CD4-positive, CD25-positive, alpha-beta regulatory T cell (primary cell): ENCODE measurements around the gene SHROOM1. TPM values are rescaled to one million over a fixed set of nuclear protein-coding genes. Genes with fewer than 3 reads are reported as not detected.

Experiments
- ATAC-seq, 2 donors: fragments of 150-1000 bp; cut with Tn5 transposase; one replicate each; pipeline ENCODE4 v1.10.0; 2021; ENCODE audit warnings: low read depth in 2 of 2, moderate number of reproducible peaks in 2 of 2, moderate library complexity in 1 of 2
- DNase-seq, 3 donors: peaks; one replicate each; pipeline versions ENCODE4 v3.0.0 to v3.0.0-alpha.2; 2012 to 2022; ENCODE audit warnings: mixed read lengths in 1 of 3
- H3K27ac ChIP-seq: one replicate; pipeline ENCODE4 v1.7.0; 2013; ENCODE audit warnings: mild to moderate bottlenecking, low read length; ENCODE audit not compliant: insufficient read depth, poor library complexity, severe bottlenecking
- H3K27me3 ChIP-seq: one replicate; pipeline ENCODE4 v1.7.0; 2013; ENCODE audit warnings: low read length; ENCODE audit not compliant: control insufficient read depth, insufficient read depth
- H3K36me3 ChIP-seq: one replicate; pipeline ENCODE4 v1.7.0; 2013; ENCODE audit warnings: mild to moderate bottlenecking, low read length, moderate library complexity; ENCODE audit not compliant: control insufficient read depth, insufficient read depth
- H3K4me1 ChIP-seq: 2 replicates; pipeline ENCODE4 v1.7.0; 2013; ENCODE audit warnings: mild to moderate bottlenecking, low read length; ENCODE audit not compliant: insufficient read depth, control insufficient read depth, poor library complexity, severe bottlenecking
- H3K4me3 ChIP-seq: one replicate; pipeline ENCODE4 v1.7.0; 2013; ENCODE audit warnings: low read depth, mild to moderate bottlenecking, low read length, moderate library complexity
- H3K9me3 ChIP-seq, 2 experiments: 1 replicate in 1 of 2; 2 replicates in 1 of 2; pipeline ENCODE4 v1.7.0; 2013; ENCODE audit warnings: low read length in 2 of 2, mild to moderate bottlenecking in 1 of 2, moderate library complexity in 1 of 2; ENCODE audit not compliant: control insufficient read depth in 2 of 2
- H3K27ac Mint-ChIP-seq, 3 donors: one replicate each; pipeline ENCODE4 v1.8.0; 2020 to 2022; ENCODE audit warnings: mild to moderate bottlenecking in 3 of 3, mixed read lengths in 3 of 3, moderate library complexity in 2 of 3
- H3K27me3 Mint-ChIP-seq: one replicate; pipeline ENCODE4 v1.8.0; 2022; ENCODE audit warnings: mild to moderate bottlenecking, mixed read lengths
- H3K36me3 Mint-ChIP-seq: one replicate; pipeline ENCODE4 v1.8.0; 2020; ENCODE audit warnings: mixed read lengths
- H3K4me1 Mint-ChIP-seq, 4 donors: one replicate each; pipeline ENCODE4 v1.8.0; 2020 to 2022; ENCODE audit warnings: mixed read lengths in 4 of 4, mild to moderate bottlenecking in 1 of 4
- H3K4me3 Mint-ChIP-seq, 4 donors: one replicate each; pipeline ENCODE4 v1.8.0; 2020 to 2022; ENCODE audit warnings: mild to moderate bottlenecking in 4 of 4, mixed read lengths in 4 of 4, moderate library complexity in 3 of 4
- H3K9me3 Mint-ChIP-seq, 7 donors: one replicate each; pipeline ENCODE4 v1.8.0; 2020 to 2022; ENCODE audit warnings: mixed read lengths in 7 of 7, mild to moderate bottlenecking in 3 of 7, moderate library complexity in 2 of 7
- polyA plus RNA-seq, 4 donors: library from polyadenylated mRNA; unstranded; fragments of 300-500 nt; fragmentation: Illumina TruSeq; gene quantifications; one replicate each; pipeline ENCODE4 v1.2.3, GENCODE V29; 2021
- total RNA-seq: library from RNA; stranded (reverse); gene quantifications from one replicate; pipeline ENCODE4 v1.2.3, GENCODE V29; 2022

SHROOM1 gene
- total and polyA plus RNA-seq, 5 donors from 2014 or later: 0.12 TPM; not detected in 4

- H3K27me3 Mint-ChIP-seq: no peaks in the 10 kb centered on the region
- DNase-seq: no peak
- no peaks in the 10 kb centered on the region for H3K9me3 Mint-ChIP-seq
- H3K27ac ChIP-seq: no peak overlapping the region
- H3K9me3 ChIP-seq: no peaks in the 10 kb centered on the region
- peaks cover 25% of the 10 kb centered on the region for H3K36me3 Mint-ChIP-seq
- no peak overlapping the region for H3K4me3 Mint-ChIP-seq
- no peaks in the 10 kb centered on the region for H3K27me3 ChIP-seq
- no peak for ATAC-seq
- H3K27ac Mint-ChIP-seq: peak overlapping the region in 2 of 3 donors; percentile 20 to 68
- H3K4me1 ChIP-seq: peaks cover 6% of the 10 kb centered on the region
- H3K4me1 Mint-ChIP-seq: peaks cover 5 to 26% (median 10%) of the 10 kb centered on the region in 4 donors
- H3K36me3 ChIP-seq: peaks cover 15% of the 10 kb centered on the region
- H3K4me3 ChIP-seq: no peak overlapping the region
Measured at GRCh38 chr5:132871459-132872284, 41.2 kb upstream of the SHROOM1 start.

- ATAC-seq: no peak
- H3K36me3 ChIP-seq: peaks cover 15% of the 10 kb centered on the region
- H3K27ac ChIP-seq: no peak overlapping the region
- peaks cover 9 to 33% (median 16%) of the 10 kb centered on the region in 4 donors for H3K4me1 Mint-ChIP-seq
- H3K4me3 Mint-ChIP-seq: peak overlapping the region in 2 of 4 donors; percentile 8 to 43
- no peaks in the 10 kb centered on the region for H3K9me3 ChIP-seq
- peaks cover 6% of the 10 kb centered on the region for H3K27me3 Mint-ChIP-seq
- H3K4me3 ChIP-seq: no peak overlapping the region
- H3K9me3 Mint-ChIP-seq: peaks cover 0 to 1% (median 0%) of the 10 kb centered on the region in 7 donors
- peaks cover 11% of the 10 kb centered on the region for H3K4me1 ChIP-seq
- peaks cover 30% of the 10 kb centered on the region for H3K36me3 Mint-ChIP-seq
- no peak overlapping the region for H3K27ac Mint-ChIP-seq
- H3K27me3 ChIP-seq: no peaks in the 10 kb centered on the region
- no peak for DNase-seq
Measured at GRCh38 chr5:132870801-132871200, 40.4 kb upstream of the SHROOM1 start.

- Histone ChIP-seq H3K4me3 (no peak overlapping the region), H3K9me3 (no peaks in the 10 kb centered on the region), H3K4me1 (peaks cover 14% of the 10 kb centered on the region), H3K27ac (peak overlapping the region; percentile 42), H3K27me3 (no peaks in the 10 kb centered on the region), H3K36me3 (peaks cover 15% of the 10 kb centered on the region)
- Mint-ChIP-seq H3K27ac (peak overlapping the region in 1 of 3 donors; percentile 99), H3K4me3 (peak overlapping the region; percentile 66 to 100 (median 82)), H3K27me3 (peaks cover 8% of the 10 kb centered on the region), H3K4me1 (peaks cover 12 to 40% (median 20%) of the 10 kb centered on the region in 4 donors), H3K9me3 (peaks cover 0 to 1% (median 0%) of the 10 kb centered on the region in 7 donors), H3K36me3 (peaks cover 27% of the 10 kb centered on the region)
- DNase-seq (no peak), ATAC-seq (no peak)
Measured at GRCh38 chr5:132868754-132869153, 38.3 kb upstream of the SHROOM1 start.

GRCh38 chr5:132867046-132867451 is 36.6 kb upstream of the SHROOM1 start:
- Mint-ChIP-seq H3K27me3 (peaks cover 12% of the 10 kb centered on the region), H3K4me1 (peaks cover 12 to 40% (median 19%) of the 10 kb centered on the region in 4 donors), H3K9me3 (peaks cover 0 to 1% (median 0%) of the 10 kb centered on the region in 7 donors), H3K36me3 (peaks cover 23% of the 10 kb centered on the region), H3K27ac (peak overlapping the region; percentile 99 to 100 (median 100)), H3K4me3 (peak overlapping the region; percentile 95 to 100 (median 99))
- peak overlapping the region; percentile 64 for H3K4me3 ChIP-seq
- DNase-seq: no peak
- no peaks in the 10 kb centered on the region for H3K27me3 ChIP-seq
- H3K27ac ChIP-seq: peak overlapping the region; percentile 96
- no peaks in the 10 kb centered on the region for H3K9me3 ChIP-seq
- H3K36me3 ChIP-seq: peaks cover 13% of the 10 kb centered on the region
- peaks cover 14% of the 10 kb centered on the region for H3K4me1 ChIP-seq
- ATAC-seq: no peak

GRCh38 chr5:132866342-132867045 is 36.0 kb upstream of the SHROOM1 start, which contains the start of the genes GDF9 and UQCRQ:
GDF9 (minus strand) TSS chr5:132866469; CDS start chr5:132864533, 1,936 bp downstream.
UQCRQ (plus strand) TSS chr5:132866642; CDS start chr5:132866882, 240 bp downstream.
- peaks cover 14% of the 10 kb centered on the region for H3K4me1 ChIP-seq
- Mint-ChIP-seq H3K4me3 (peak within 1 kb of the TSS; percentile 95 to 100 (median 99)), H3K36me3 (peaks cover 23% of the 10 kb centered on the region), H3K27ac (peak within 1 kb of the TSS; percentile 99 to 100 (median 100)), H3K9me3 (peaks cover 0 to 1% (median 0%) of the 10 kb centered on the region in 7 donors), H3K27me3 (peaks cover 12% of the 10 kb centered on the region), H3K4me1 (peaks cover 12 to 40% (median 19%) of the 10 kb centered on the region in 4 donors)
- no peaks in the 10 kb centered on the region for H3K9me3 ChIP-seq
- peaks cover 5% of the 10 kb centered on the region for H3K27me3 ChIP-seq
- DNase-seq (peak; percentile 93 to 99 (median 96)), ATAC-seq (peak; percentile 98 to 99)
- peak within 1 kb of the TSS; percentile 64 for H3K4me3 ChIP-seq
- H3K36me3 ChIP-seq: peaks cover 13% of the 10 kb centered on the region
- H3K27ac ChIP-seq: peak within 1 kb of the TSS; percentile 96

GRCh38 chr5:132865668-132866341 is 35.4 kb upstream of the SHROOM1 start:
- Histone ChIP-seq H3K27me3 (peaks cover 5% of the 10 kb centered on the region), H3K36me3 (peaks cover 13% of the 10 kb centered on the region), H3K4me1 (peaks cover 14% of the 10 kb centered on the region), H3K27ac (peak overlapping the region; percentile 96), H3K9me3 (no peaks in the 10 kb centered on the region), H3K4me3 (peak overlapping the region; percentile 64)
- peak; percentile 8 to 14 for ATAC-seq
- peaks cover 12% of the 10 kb centered on the region for H3K27me3 Mint-ChIP-seq
- peaks cover 12 to 40% (median 19%) of the 10 kb centered on the region in 4 donors for H3K4me1 Mint-ChIP-seq
- no peak for DNase-seq
- H3K36me3 Mint-ChIP-seq: peaks cover 23% of the 10 kb centered on the region
- peak overlapping the region; percentile 99 to 100 (median 100) for H3K27ac Mint-ChIP-seq
- peak overlapping the region; percentile 95 to 100 (median 99) for H3K4me3 Mint-ChIP-seq
- peaks cover 0 to 1% (median 0%) of the 10 kb centered on the region in 7 donors for H3K9me3 Mint-ChIP-seq

GRCh38 chr5:132860742-132861141 is 30.3 kb upstream of the SHROOM1 start:
- Mint-ChIP-seq H3K4me1 (peaks cover 0 to 9% (median 5%) of the 10 kb centered on the region in 4 donors), H3K9me3 (no peaks in the 10 kb centered on the region), H3K4me3 (no peak overlapping the region), H3K36me3 (no peaks in the 10 kb centered on the region), H3K27ac (no peak overlapping the region), H3K27me3 (peaks cover 25% of the 10 kb centered on the region)
- ATAC-seq (no peak), DNase-seq (no peak)
- Histone ChIP-seq H3K27ac (no peak overlapping the region), H3K27me3 (peaks cover 7% of the 10 kb centered on the region), H3K4me3 (no peak overlapping the region), H3K9me3 (no peaks in the 10 kb centered on the region), H3K4me1 (peaks cover 3% of the 10 kb centered on the region), H3K36me3 (no peaks in the 10 kb centered on the region)
